Psoas muscle (tissue), 8 donors: ENCODE measurements around the gene LGR5. TPM values are rescaled to one million over a fixed set of nuclear protein-coding genes. Genes with fewer than 3 reads are reported as not detected.

Source experiments
- ATAC-seq, 4 donors: fragments of 200-7000 bp; cut with Tn5 transposase; one replicate each; pipeline ENCODE4 v1.9.1; 2020; ENCODE audit warnings: moderate library complexity in 3 of 4, mild to moderate bottlenecking in 2 of 4
- DNase-seq, 2 donors: peaks; one replicate each; pipeline ENCODE4 v3.0.0-alpha.2; 2020
- H3K27ac ChIP-seq: fragments of 200-600 bp; one replicate; pipeline ENCODE4 v1.8.0; 2022
- H3K27me3 ChIP-seq, 3 donors: fragments of 200-600 bp in 1 of 3; one replicate each; pipeline versions ENCODE4 v1.6.1 to v1.8.0; 2013 to 2022; ENCODE audit warnings: low read length in 2 of 3, mild to moderate bottlenecking in 2 of 3, moderate library complexity in 1 of 3; ENCODE audit not compliant: insufficient read depth in 3 of 3
- H3K36me3 ChIP-seq, 2 donors: fragments of 200-600 bp in 1 of 2; one replicate each; pipeline versions ENCODE4 v1.6.1 to v1.8.0; 2013 to 2022; ENCODE audit warnings: low read depth in 1 of 2, mild to moderate bottlenecking in 1 of 2, moderate library complexity in 1 of 2; ENCODE audit not compliant: insufficient read depth in 1 of 2
- H3K4me1 ChIP-seq: fragments of 200-600 bp; one replicate; pipeline ENCODE4 v1.8.0; 2022
- H3K4me3 ChIP-seq: fragments of 200-600 bp; one replicate; pipeline ENCODE4 v1.8.0; 2022; ENCODE audit warnings: mild to moderate bottlenecking
- H3K9me3 ChIP-seq: fragments of 200-600 bp; one replicate; pipeline ENCODE4 v1.8.0; 2022
- CTCF ChIP-seq: fragments of 200-600 bp; IDR thresholded peaks from one replicate; pipeline ENCODE4 v1.8.0; 2022; ENCODE audit warnings: antibody characterized with exemption
- WGBS, 3 donors: extraction: QIAGEN DNeasy Blood & Tissue Kit; methylation state at CpG; one replicate each; pipeline versions ENCODE4 v1.1.6 to v1.1.7; 2013; 5-methylcytosine and 5-hydroxymethylcytosine counted together
- intact Hi-C, 2 donors: fragments of 100-400 bp; cut with DNase I; formaldehyde crosslinking; loops; one replicate each; pipeline versions ENCODE4 v1.11.0 to v1.14.2; 2022
- polyA plus RNA-seq, 3 donors: library from polyadenylated mRNA; stranded (reverse); fragments of 200-250 nt; gene quantifications; one replicate each; pipeline ENCODE4 v1.2.3, GENCODE V29; 2013
- total RNA-seq, 4 donors: library from RNA; stranded (reverse); fragmentation: NEBNext Ultra II Directional in 2 of 4; extraction: Animal tissue kit (Norgen Biotek cat#: 25700) in 2 of 4; gene quantifications; one replicate each; pipeline versions ENCODE4 v1.2.1 to v1.2.4, GENCODE V29; 2021 to 2023
- donor health status: healthy with polysubstance abuse.
- donor health status: DM: no; HTN: no; CAD: no; lungs with moderate emphysema.
- donor health status: Bipolar disorder and iron deficiency.
- donor health status: healthy.
- donor health status: DM: yes; HTN: yes; CAD: no.
- donor health status: DM: no; HTN: no; CAD: no.
- donor health status: DM: no; HTN: no; CAD: no.
- donor health status: DM: yes; HTN: yes; CAD: no.

LGR5 gene
- total and polyA plus RNA-seq, 7 donors: 0.04 to 19.5 (median 4.9) TPM

GRCh38 chr12:71578694-71579258 is 139.2 kb downstream of the LGR5 start:
- peaks cover 0 to 42% of the 10 kb centered on the region in 2 donors for H3K36me3 ChIP-seq
- no peaks in the 10 kb centered on the region for H3K9me3 ChIP-seq
- intact Hi-C loops: no loop called here
- H3K4me1 ChIP-seq: no peaks in the 10 kb centered on the region
- no peak overlapping the region for H3K4me3 ChIP-seq
- peaks cover 0 to 2% (median 0%) of the 10 kb centered on the region in 3 donors for H3K27me3 ChIP-seq
- no peak for DNase-seq
- TF ChIP-seq CTCF: no peak
- no peak overlapping the region for H3K27ac ChIP-seq
- WGBS, 3 donors: 64 to 71% (median 68%) methylated on average over 5 of the region's 5 CpGs
- no peak for ATAC-seq

GRCh38 chr12:71581206-71581605 is 141.6 kb downstream of the LGR5 start:
- WGBS, 3 donors: 79 to 88% (median 86%) methylated on average over 3 of the region's 3 CpGs
- intact Hi-C loops: no loop called here
- Histone ChIP-seq H3K36me3 (peaks cover 0 to 57% of the 10 kb centered on the region in 2 donors), H3K27me3 (peaks cover 0 to 2% (median 0%) of the 10 kb centered on the region in 3 donors), H3K4me3 (no peak overlapping the region), H3K9me3 (no peaks in the 10 kb centered on the region), H3K27ac (no peak overlapping the region), H3K4me1 (no peaks in the 10 kb centered on the region)
- TF ChIP-seq CTCF: no peak
- DNase-seq: no peak
- ATAC-seq: no peak

GRCh38 chr12:71582925-71583324 is 143.3 kb downstream of the LGR5 start:
- no peak for ATAC-seq
- WGBS, 3 donors: 87 to 91% (median 90%) methylated on average over 2 of the region's 2 CpGs
- TF ChIP-seq CTCF: no peak
- H3K9me3 ChIP-seq: no peaks in the 10 kb centered on the region
- peaks cover 0 to 2% (median 0%) of the 10 kb centered on the region in 3 donors for H3K27me3 ChIP-seq
- intact Hi-C loops: no loop called here
- no peak overlapping the region for H3K27ac ChIP-seq
- no peak for DNase-seq
- H3K36me3 ChIP-seq: peaks cover 0 to 55% of the 10 kb centered on the region in 2 donors
- H3K4me3 ChIP-seq: no peak overlapping the region
- H3K4me1 ChIP-seq: no peaks in the 10 kb centered on the region

GRCh38 chr12:71584356-71584755 is 144.8 kb downstream of the LGR5 start:
- Histone ChIP-seq H3K27ac (no peak overlapping the region), H3K4me3 (no peak overlapping the region), H3K9me3 (no peaks in the 10 kb centered on the region), H3K4me1 (no peaks in the 10 kb centered on the region), H3K36me3 (peaks cover 0 to 48% of the 10 kb centered on the region in 2 donors), H3K27me3 (peaks cover 0 to 2% (median 0%) of the 10 kb centered on the region in 3 donors)
- ATAC-seq: no peak
- no peak for DNase-seq
- 87 to 91% (median 87%) methylated on average over 3 of the region's 3 CpGs for WGBS, 3 donors
- no peak for TF ChIP-seq CTCF
- intact Hi-C loops: no loop called here

- ATAC-seq (no peak), DNase-seq (no peak)
- Histone ChIP-seq H3K36me3 (peaks cover 0 to 44% of the 10 kb centered on the region in 2 donors), H3K4me3 (no peak overlapping the region), H3K4me1 (no peaks in the 10 kb centered on the region), H3K27ac (no peak overlapping the region), H3K9me3 (no peaks in the 10 kb centered on the region), H3K27me3 (peaks cover 0 to 2% (median 0%) of the 10 kb centered on the region in 3 donors)
- TF ChIP-seq CTCF: no peak
- WGBS, 3 donors: 60 to 67% (median 64%) methylated on average over 1 of the region's 1 CpG
- intact Hi-C loops: no loop called here
Measured at GRCh38 chr12:71585218-71585617, 145.6 kb downstream of the LGR5 start.
